Epithelial cell of esophagus (primary cell): Measurements from ENCODE around the gene C21orf58.

ENCODE experiments used
- DNase-seq: peaks from one replicate; pipeline ENCODE4 v3.0.0; 2010; ENCODE audit warnings: low read depth
- H3K4me3 ChIP-seq: 2 replicates; pipeline ENCODE4 v1.5.1; 2011; ENCODE audit warnings: mild to moderate bottlenecking, low read length, control low read depth
- CTCF ChIP-seq: IDR thresholded peaks from 2 replicates; pipeline ENCODE4 v1.5.1; 2011; ENCODE audit warnings: low read depth, mild to moderate bottlenecking, low read length, control low read depth, inconsistent platforms; ENCODE audit not compliant: insufficient read depth; ENCODE audit errors: missing control alignments

The C21orf58 gene

GRCh38 chr21:46352913-46353312 is 29.2 kb upstream of the C21orf58 start:
- TF ChIP-seq CTCF: no peak
- no peak overlapping the region for H3K4me3 ChIP-seq
- DNase-seq: no peak

GRCh38 chr21:46352164-46352515 is 28.5 kb upstream of the C21orf58 start:
- DNase-seq: no peak
- no peak overlapping the region for H3K4me3 ChIP-seq
- no peak for TF ChIP-seq CTCF

DNA sequence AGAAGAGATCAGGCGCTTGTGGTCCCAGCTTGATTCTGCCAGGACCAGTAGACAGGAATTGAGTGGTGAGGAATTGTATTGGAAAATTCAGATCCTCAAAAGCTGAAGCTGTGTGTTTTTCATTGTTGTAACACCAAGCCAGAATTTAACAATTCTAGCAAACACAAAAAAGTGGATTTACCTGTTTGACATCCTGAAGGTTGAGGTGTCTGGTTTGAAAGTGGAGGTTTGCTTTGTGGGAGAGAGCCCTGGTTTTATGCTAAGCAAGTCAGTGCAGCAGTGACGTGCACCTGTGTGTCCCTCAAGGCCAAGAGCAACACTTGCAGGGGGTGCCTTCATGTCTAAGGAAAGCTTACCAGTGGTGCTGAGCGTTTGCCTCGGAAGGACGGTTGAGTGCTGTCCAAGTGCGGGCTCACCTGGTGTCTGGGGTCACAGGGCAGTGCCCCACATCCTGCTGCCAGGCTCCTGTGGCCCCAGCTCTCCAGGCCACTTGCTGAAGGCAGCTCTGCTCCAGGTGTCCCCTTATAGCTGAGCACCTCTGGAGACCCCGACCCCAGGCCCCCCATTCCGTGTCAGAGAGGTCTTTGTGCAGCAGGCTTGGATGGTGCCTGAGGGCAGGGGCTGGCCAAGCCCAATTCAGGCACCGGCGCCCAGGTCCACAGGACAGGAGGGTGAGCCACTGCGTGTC is 27.9 kb upstream of the C21orf58 start:
- peak; percentile 12 for DNase-seq
- TF ChIP-seq CTCF: no peak

DNA sequence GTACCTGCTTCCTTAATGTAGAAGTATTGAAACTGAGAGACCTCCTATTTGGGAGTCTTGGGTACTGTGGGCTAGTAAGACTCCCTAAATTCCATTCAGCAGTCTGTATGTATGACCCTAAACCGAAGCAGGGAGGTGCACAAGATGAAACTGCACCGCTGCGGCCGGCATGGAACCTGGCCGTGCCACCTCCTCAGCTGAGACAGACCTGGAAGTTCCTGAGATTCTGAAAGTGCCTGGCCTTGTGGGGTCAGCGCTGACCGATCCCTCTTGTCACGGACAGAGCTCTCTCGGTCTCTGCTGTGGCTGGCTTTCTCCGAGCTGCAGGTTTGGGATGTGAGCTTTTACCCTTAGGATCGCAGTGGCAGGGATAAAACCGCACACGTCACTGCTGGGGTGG is 27.3 kb upstream of the C21orf58 start:
- H3K4me3 ChIP-seq: no peak overlapping the region
- no peak for DNase-seq
- TF ChIP-seq CTCF: no peak

More for the DNA sequence above, 27.9 kb upstream of the C21orf58 start:
- H3K4me3 ChIP-seq: no peak overlapping the region

DNA sequence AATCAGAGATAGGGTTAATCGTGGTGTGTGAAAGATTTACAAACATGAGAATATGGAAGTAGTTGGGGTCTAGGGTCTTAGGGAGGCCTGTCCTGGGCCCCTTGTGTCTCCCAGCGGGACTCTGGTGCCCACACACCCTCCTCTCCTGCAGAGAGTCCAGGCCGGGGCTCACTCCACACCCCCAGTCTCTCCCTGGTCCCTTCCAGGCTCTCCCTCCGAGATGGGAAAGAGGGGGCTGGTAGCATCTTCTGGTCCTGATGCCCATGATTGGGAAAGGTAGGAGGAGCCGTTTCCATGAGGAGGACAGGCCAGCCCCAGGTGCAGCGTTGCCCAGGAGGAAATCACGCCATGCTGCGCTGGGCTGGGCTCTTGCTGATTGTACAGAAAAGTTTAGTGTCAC is 26.9 kb upstream of the C21orf58 start:
- no peak overlapping the region for H3K4me3 ChIP-seq
- TF ChIP-seq CTCF: no peak
- no peak for DNase-seq

- no peak overlapping the region for H3K4me3 ChIP-seq
- no peak for DNase-seq
- TF ChIP-seq CTCF: no peak
Observed at GRCh38 chr21:46349134-46349760, 25.6 kb upstream of the C21orf58 start.
